PC-3 (cell line): Measurements from ENCODE around the gene KRTAP10-5. TPM values are rescaled to one million over a fixed set of nuclear protein-coding genes. Genes with fewer than 3 reads are reported as not detected.

Source experiments
- ATAC-seq: fragments of 200-7000 bp; cut with Tn5 transposase; 2 replicates; pipeline ENCODE4 v1.9.1; 2020; ENCODE audit warnings: mild to moderate bottlenecking, moderate library complexity
- BruUV-seq: library from RNA; stranded (reverse); fragments of 400-500 nt; replicated peaks from 2 replicates; lab custom pipeline; 2021; lab: Mats Ljungman, UMichigan
- CTCF ChIA-PET: fragments of 300-600 bp; sonication (Branson Sonifier 250); formaldehyde crosslinking; loops from one replicate; lab custom pipeline; 2022; ENCODE audit warnings: antibody characterized with exemption; lab: Charles Lee
- POLR2A ChIA-PET: fragments of 300-600 bp; sonication (Branson Sonifier 250); formaldehyde crosslinking; loops from one replicate; lab custom pipeline; 2022; ENCODE audit warnings: antibody characterized with exemption; ENCODE audit not compliant: unreplicated experiment; lab: Charles Lee
- DNase-seq: peaks from one replicate; pipeline ENCODE4 v3.0.0-alpha.2; 2015
- H2AFZ ChIP-seq: fragments of 300-600 bp; sonication (generic); 2 replicates; pipeline ENCODE4 v1.6.0; 2016; ENCODE audit warnings: antibody characterized with exemption, low read length
- H3F3A ChIP-seq: fragments of 300-600 bp; sonication (generic); one replicate; pipeline ENCODE4 v1.6.0; 2017; ENCODE audit warnings: antibody characterized with exemption, low read length, control low read depth, mild to moderate bottlenecking; ENCODE audit not compliant: unreplicated experiment
- H3K27ac ChIP-seq: fragments of 300-600 bp; sonication (generic); 2 replicates; pipeline ENCODE4 v1.5.1; 2016; ENCODE audit warnings: mild to moderate bottlenecking, low read length
- H3K27me3 ChIP-seq: fragments of 300-600 bp; sonication (generic); 2 replicates; pipeline ENCODE4 v1.6.1; 2016; ENCODE audit warnings: low read length, mixed read lengths
- H3K36me3 ChIP-seq: fragments of 300-600 bp; sonication (generic); 2 replicates; pipeline ENCODE4 v1.6.1; 2016; ENCODE audit warnings: low read depth, mixed run types, low read length, mixed read lengths
- H3K4me1 ChIP-seq: fragments of 300-600 bp; sonication (generic); 2 replicates; pipeline ENCODE4 v1.5.1; 2016; ENCODE audit warnings: low read length; ENCODE audit not compliant: insufficient read depth
- H3K4me2 ChIP-seq: fragments of 300-600 bp; sonication (generic); 2 replicates; pipeline ENCODE4 v1.6.0; 2016; ENCODE audit warnings: low read length
- H3K4me3 ChIP-seq: fragments of 300-600 bp; sonication (generic); 2 replicates; pipeline ENCODE4 v1.5.1; 2016; ENCODE audit warnings: mild to moderate bottlenecking, low read length, mixed read lengths
- H3K79me2 ChIP-seq: fragments of 300-600 bp; sonication (generic); 2 replicates; pipeline ENCODE4 v1.6.1; 2017; ENCODE audit warnings: low read length, mixed read lengths
- H3K9ac ChIP-seq: fragments of 300-600 bp; sonication (generic); 2 replicates; pipeline ENCODE4 v1.6.0; 2016; ENCODE audit warnings: mild to moderate bottlenecking, low read length
- H3K9me2 ChIP-seq: fragments of 300-600 bp; sonication (generic); replicated peaks from 2 replicates; pipeline ENCODE4 v1.6.1; 2016; ENCODE audit warnings: mixed run types, low read length, mixed read lengths
- H3K9me3 ChIP-seq: fragments of 300-600 bp; sonication (generic); 2 replicates; pipeline ENCODE4 v1.6.1; 2016; ENCODE audit warnings: low read length, mixed read lengths
- H4K20me1 ChIP-seq: fragments of 300-600 bp; sonication (generic); 2 replicates; pipeline ENCODE4 v1.6.1; 2016; ENCODE audit warnings: low read length, mixed read lengths
- CTCF ChIP-seq: fragments of 300-600 bp; sonication (generic); conservative IDR thresholded peaks from 2 replicates; pipeline ENCODE4 v1.5.1; 2017; ENCODE audit warnings: antibody characterized with exemption, low read depth, mild to moderate bottlenecking, low read length
- EZH2 ChIP-seq: fragments of 300-600 bp; sonication (generic); IDR thresholded peaks from one replicate; pipeline ENCODE4 v1.6.1; 2017; ENCODE audit warnings: antibody characterized with exemption, mild to moderate bottlenecking, low read length; ENCODE audit not compliant: unreplicated experiment
- EZH2phosphoT487 ChIP-seq: fragments of 300-600 bp; sonication (generic); IDR thresholded peaks from 2 replicates; pipeline ENCODE4 v1.6.1; 2018; ENCODE audit warnings: mild to moderate bottlenecking, antibody characterized with exemption, low read length, borderline replicate concordance
- intact Hi-C: fragments of 100-400 bp; cut with micrococcal nuclease; formaldehyde crosslinking; loops from 2 replicates; pipeline ENCODE4 v1.9.0; 2023
- total RNA-seq: library from RNA; depleted of rRNA; stranded (reverse); fragments of >200 nt; gene quantifications from 2 replicates; pipeline ENCODE4 v1.2.3, GENCODE V29; 2014

Gene KRTAP10-5
- total RNA-seq, 1 experiment from 2014 or later = not detected

DNA sequence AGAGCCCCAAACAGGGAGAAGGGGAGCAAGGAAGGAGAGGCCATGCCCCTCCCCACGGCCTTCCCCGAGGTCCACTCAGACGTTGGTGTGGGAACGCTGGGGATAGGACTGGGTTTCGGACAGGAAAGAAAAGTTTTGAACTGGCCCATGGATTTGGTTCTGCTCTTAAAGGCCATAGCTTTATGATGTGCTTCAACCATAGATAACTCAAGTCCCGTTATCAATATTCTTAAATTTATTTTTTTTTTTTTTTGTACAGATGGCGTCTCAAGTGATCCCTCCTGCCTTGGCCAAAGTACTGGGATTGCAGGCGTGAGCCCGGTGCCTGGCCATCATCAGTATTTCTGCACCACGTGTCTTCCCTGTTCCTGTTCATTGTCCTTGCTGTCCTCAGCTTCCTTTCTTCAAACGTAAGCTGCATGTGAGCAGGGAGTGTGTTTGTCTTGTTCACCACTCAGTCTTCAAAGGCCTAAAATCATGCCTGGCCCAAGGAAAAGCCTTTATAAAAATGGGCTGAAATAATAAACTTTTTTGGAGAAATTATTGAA lies 39.6 kb downstream of the KRTAP10-5 start:
- no peak overlapping the region for H3K27ac ChIP-seq
- no peak overlapping the region for H2AFZ ChIP-seq
- no peak overlapping the region for H3K9ac ChIP-seq
- H3K9me3 ChIP-seq = peaks cover 10% of the 10 kb centered on the region; the same call in 1 of the 2 replicates
- intact Hi-C loops = no loop called here
- no peak overlapping the region for H3K4me2 ChIP-seq
- H3F3A ChIP-seq = no peaks in the 10 kb centered on the region
- no peaks in the 10 kb centered on the region for H3K27me3 ChIP-seq
- ChIA-PET CTCF (no interaction called here), POLR2A (no interaction called here)
- no peaks in the 10 kb centered on the region for H3K9me2 ChIP-seq
- H3K79me2 ChIP-seq = no peaks in the 10 kb centered on the region
- no peaks in the 10 kb centered on the region for H4K20me1 ChIP-seq
- H3K4me3 ChIP-seq = no peak overlapping the region
- H3K36me3 ChIP-seq = no peaks in the 10 kb centered on the region
- no TSS peak for BruUV-seq
- TF ChIP-seq EZH2phosphoT487 = no peak
- TF ChIP-seq CTCF = no peak
- TF ChIP-seq EZH2 = no peak
- ATAC-seq (no peak), DNase-seq (no peak)
- H3K4me1 ChIP-seq = no peaks in the 10 kb centered on the region

DNA sequence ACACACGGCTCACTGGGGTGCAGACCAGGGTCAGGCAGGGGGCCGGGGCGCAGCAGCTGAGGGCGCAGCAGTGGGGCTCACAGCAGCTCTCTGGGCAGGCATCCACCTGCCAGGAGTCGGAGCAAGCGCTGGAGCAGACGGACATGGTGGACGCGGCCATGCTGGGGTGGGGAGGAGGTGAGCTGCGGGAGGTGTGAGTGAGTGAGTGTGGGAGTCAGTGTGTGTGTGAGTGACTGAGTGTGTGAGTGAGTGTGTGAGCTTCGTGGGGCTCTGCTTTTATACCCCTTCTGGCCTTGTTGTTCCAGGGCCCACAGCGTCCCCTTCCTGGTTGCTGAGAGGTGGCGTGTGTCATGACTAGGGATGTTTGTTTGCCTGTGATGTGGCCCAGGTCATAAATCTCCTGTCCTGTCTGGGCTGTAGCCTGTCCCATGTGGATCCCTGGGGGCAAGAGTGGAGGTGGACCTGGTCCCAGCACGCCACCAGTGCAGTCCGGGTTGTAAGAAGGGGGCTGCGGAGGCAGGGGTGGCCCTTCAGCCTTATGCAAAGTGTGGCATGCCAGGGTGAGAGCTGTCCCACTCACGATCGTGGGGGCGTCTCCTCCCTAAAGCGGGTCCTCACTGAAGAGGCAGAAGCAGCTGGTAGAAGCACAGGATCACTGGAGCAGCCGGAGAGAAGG lies 40.3 kb downstream of the KRTAP10-5 start, which contains the start of gene KRTAP10-1:
Gene KRTAP10-1 (minus strand): TSS at position 205 of the 676 bp plus-strand sequence. CDS start 45 bp downstream, at position 160.
- DNase-seq (no peak), ATAC-seq (no peak)
- Histone ChIP-seq H3K9me3 (peaks cover 10% of the 10 kb centered on the region; the same call in 1 of the 2 replicates), H3K9ac (no peak within 1 kb of the TSS), H3K79me2 (no peaks in the 10 kb centered on the region), H3F3A (no peaks in the 10 kb centered on the region), H3K27me3 (no peaks in the 10 kb centered on the region), H3K27ac (no peak within 1 kb of the TSS), H3K36me3 (no peaks in the 10 kb centered on the region), H4K20me1 (no peaks in the 10 kb centered on the region), H2AFZ (no peak within 1 kb of the TSS), H3K4me2 (no peak within 1 kb of the TSS), H3K4me1 (no peaks in the 10 kb centered on the region), H3K4me3 (no peak within 1 kb of the TSS), H3K9me2 (no peaks in the 10 kb centered on the region)
- no peak for TF ChIP-seq CTCF
- TF ChIP-seq EZH2phosphoT487 = no peak
- TF ChIP-seq EZH2 = no peak
- ChIA-PET CTCF (no interaction called here), POLR2A (no interaction called here)
- intact Hi-C loops = no loop called here
- no TSS peak for BruUV-seq

GRCh38 chr21:44539046-44539445 lies 41.4 kb downstream of the KRTAP10-5 start:
- Histone ChIP-seq H3K79me2 (no peaks in the 10 kb centered on the region), H3K9ac (no peak overlapping the region), H3K9me2 (no peaks in the 10 kb centered on the region), H2AFZ (no peak overlapping the region), H3F3A (no peaks in the 10 kb centered on the region), H4K20me1 (no peaks in the 10 kb centered on the region), H3K27ac (no peak overlapping the region), H3K4me3 (no peak overlapping the region), H3K27me3 (no peaks in the 10 kb centered on the region), H3K4me1 (no peaks in the 10 kb centered on the region), H3K4me2 (no peak overlapping the region), H3K9me3 (peaks cover 10% of the 10 kb centered on the region; the same call in 1 of the 2 replicates), H3K36me3 (no peaks in the 10 kb centered on the region)
- DNase-seq (no peak), ATAC-seq (no peak)
- POLR2A ChIA-PET = no interaction called here
- intact Hi-C loops = no loop called here
- no TSS peak for BruUV-seq
- TF ChIP-seq EZH2 = no peak
- no peak for TF ChIP-seq CTCF
- no peak for TF ChIP-seq EZH2phosphoT487
- CTCF ChIA-PET = no interaction called here
